NCI-H345 (cell line): Measurements from ENCODE around the gene CBFB.
"Not testable (repeated sequence)": the region's sequence is repeated elsewhere in the genome, so short reads cannot be mapped to it uniquely, and the experiment has no call there.

Source experiments
- DNase-seq: peaks from one replicate; lab custom pipeline; 2025; lab: John Stamatoyannopoulos, UW

The CBFB gene

GRCh38 chr16:67041520-67041919, 12.6 kb downstream of the CBFB start:
- not testable (repeated sequence) for DNase-seq

GRCh38 chr16:67043420-67043819, 14.5 kb downstream of the CBFB start:
- no peak for DNase-seq

- DNase-seq: no peak
These were observed 21.8 kb downstream of the CBFB start for GRCh38 chr16:67050796-67051195.

- DNase-seq: no peak
These were observed 23.4 kb downstream of the CBFB start for GRCh38 chr16:67052399-67052798.

GRCh38 chr16:67053767-67054334, 24.9 kb downstream of the CBFB start:
- DNase-seq: no peak

- no peak for DNase-seq
These were observed 26.0 kb downstream of the CBFB start for GRCh38 chr16:67054901-67055300.

GRCh38 chr16:67055712-67056487, 27.0 kb downstream of the CBFB start:
- no peak for DNase-seq

GRCh38 chr16:67063008-67063407, 34.1 kb downstream of the CBFB start:
- no peak for DNase-seq

GRCh38 chr16:67068212-67068753, 39.3 kb downstream of the CBFB start:
- no peak for DNase-seq

GRCh38 chr16:67071476-67072048, 42.6 kb downstream of the CBFB start:
- no peak for DNase-seq

- no peak for DNase-seq
These were observed 46.4 kb downstream of the CBFB start for GRCh38 chr16:67075331-67075730.

- no peak for DNase-seq
These were observed 48.9 kb downstream of the CBFB start for GRCh38 chr16:67077871-67078270.

GRCh38 chr16:67082100-67082499, 53.2 kb downstream of the CBFB start:
- no peak for DNase-seq

- DNase-seq: no peak
These were observed 53.9 kb downstream of the CBFB start for GRCh38 chr16:67082891-67083290.

- DNase-seq: no peak
These were observed 55.5 kb downstream of the CBFB start for GRCh38 chr16:67084345-67085028.

GRCh38 chr16:67086822-67087221, 57.9 kb downstream of the CBFB start:
- DNase-seq: no peak

- DNase-seq: no peak
These were observed 58.3 kb downstream of the CBFB start for GRCh38 chr16:67087291-67087690.

GRCh38 chr16:67087803-67088202, 58.9 kb downstream of the CBFB start:
- no peak for DNase-seq

- DNase-seq: no peak
These were observed 59.6 kb downstream of the CBFB start for GRCh38 chr16:67088551-67088950.

GRCh38 chr16:67089101-67089500, 60.2 kb downstream of the CBFB start:
- no peak for DNase-seq

GRCh38 chr16:67091906-67092566, 63.1 kb downstream of the CBFB start:
- DNase-seq: no peak

GRCh38 chr16:67093098-67093726, 64.3 kb downstream of the CBFB start:
- no peak for DNase-seq
